HG03460 (cell line): Measurements from ENCODE around the gene MIOS.

ENCODE experiments used
- ATAC-seq: cut with Tn5 transposase; IDR thresholded peaks from one replicate; pipeline ENCODE4 v1.9.1; 2021; ENCODE audit not compliant: unreplicated experiment

MIOS gene

DNA sequence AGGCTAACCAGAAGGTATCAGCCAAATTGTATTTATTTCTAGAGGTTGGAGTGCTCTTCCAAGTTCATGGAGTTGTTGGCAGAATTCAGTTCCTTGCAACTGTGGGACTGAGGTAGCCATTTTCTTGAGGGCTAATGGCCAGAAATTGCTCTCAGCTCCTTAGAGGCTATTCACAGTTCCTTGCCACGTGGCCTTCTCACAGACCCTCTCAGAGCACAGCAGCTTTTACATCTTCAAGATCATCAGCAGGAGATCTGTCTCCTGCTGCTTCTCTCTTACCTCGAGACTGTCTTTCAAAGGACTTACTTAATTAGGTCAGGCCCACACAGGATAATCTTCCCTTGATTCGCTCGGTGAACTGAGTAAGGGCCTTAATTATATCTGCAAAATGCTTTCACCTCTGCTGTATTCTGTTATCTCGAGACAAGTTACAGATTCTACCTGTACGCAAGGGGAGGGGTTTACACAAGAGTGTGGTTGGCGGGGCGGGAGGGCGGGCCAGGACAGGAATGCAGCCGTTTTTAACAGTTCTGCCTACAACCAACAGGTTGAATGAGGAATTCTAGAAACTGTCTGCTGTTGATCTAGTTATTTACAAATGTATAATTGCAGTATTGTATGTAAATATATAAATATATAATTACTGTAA lies 15.0 kb downstream of the MIOS start:
- ATAC-seq, result no peak

DNA sequence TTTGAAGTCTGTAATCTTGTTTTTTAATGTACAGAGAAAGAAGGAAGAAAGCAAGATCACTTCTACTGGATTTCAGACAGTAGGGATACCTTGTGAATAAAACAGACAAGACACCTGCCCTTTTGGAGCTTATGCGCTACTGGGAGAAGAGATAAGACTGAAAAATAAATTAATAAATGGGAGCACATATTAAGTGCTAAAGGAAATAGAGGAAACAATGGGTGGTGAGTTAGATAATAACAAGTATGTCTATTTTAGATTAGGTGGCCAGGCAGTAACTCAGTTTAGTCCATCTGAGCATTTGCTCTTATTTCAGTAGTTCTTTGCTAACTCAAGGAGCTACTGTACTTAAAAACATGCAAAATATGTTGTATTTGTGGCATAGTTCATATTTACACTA lies 15.9 kb downstream of the MIOS start:
- ATAC-seq, result no peak

DNA sequence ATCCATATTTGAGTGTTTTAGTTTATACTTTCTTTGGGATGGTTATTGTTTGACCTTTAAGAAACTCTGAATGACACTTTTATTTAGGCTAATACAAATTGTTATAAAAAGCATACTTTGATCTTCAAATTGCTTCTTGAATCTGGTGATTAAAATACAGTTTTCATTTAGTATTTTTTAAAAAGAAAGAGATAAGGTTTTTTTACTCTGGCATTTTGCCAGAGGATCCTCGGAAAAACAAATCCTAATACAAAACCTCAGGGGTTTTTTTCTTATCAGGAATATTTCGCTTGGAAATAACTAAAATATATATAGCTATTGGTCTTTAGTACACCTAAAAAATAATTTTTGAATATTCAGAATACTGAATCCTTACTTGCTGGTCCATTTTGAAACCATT lies 17.0 kb downstream of the MIOS start:
- no peak for ATAC-seq

DNA sequence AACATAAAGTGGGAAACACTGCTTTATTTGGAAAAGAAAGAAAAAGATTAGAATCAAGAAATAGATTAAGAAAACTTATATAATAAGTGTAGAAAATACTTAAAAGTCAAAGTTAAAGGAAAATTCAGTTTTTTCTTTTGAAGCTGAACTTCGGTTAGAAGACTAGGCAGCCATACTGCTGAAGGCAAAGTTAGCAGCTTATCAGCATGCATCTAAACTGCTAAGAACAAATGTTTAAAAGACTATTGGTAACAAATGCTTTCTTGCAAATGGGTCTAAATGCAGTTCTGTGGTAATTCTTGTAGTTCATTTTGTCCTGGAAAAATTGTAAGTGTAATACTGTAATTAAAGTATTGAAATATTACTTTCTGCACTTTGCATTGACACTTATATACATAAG lies 18.0 kb downstream of the MIOS start:
- no peak for ATAC-seq

DNA sequence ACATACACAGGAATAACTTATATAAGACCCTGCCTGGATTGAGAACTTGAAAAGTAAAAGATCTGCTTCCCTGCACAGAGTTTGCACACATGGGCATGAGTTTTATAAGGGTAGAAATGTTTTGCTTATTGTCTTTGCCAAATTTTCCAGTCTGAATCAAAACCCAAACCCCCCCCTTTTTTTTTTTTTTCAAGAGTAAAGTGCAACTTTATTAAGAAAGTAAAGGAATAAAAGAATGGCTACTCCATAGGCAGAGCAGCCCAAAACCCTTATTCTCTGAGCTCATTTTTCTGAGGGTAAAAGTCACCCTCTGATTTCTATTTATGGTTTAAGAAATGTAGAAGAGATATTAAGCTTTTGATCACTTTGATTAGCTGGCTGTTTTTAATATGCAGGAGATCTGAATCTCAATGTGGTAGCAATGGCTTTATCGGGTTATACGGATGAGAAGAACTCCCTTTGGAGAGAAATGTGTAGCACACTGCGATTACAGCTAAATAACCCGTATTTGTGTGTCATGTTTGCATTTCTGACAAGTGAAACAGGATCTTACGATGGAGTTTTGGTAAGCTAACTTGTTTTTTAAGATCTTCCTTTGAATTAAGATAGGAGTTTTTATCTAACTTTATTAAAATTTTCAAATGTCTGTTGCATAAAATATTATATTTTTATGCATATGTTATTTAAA lies 18.7 kb downstream of the MIOS start:
- ATAC-seq, result no peak

DNA sequence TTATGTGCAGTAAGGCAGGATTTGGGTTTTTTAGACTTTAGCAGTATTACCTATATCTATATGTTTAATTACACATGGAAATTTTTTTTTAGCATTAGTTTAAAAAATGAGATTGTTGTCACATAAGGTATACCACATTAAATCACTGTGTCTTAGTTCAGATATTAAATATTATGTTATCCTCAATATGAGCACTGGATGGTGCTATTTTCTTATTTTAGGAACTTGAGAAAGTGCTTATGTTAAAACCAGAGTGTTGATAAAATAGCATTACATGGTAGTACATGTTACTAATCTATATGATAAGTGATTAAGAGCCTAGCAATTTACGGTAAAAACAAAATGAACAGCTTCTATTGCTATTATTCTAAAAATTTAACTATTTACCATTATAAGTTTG lies 28.8 kb downstream of the MIOS start:
- ATAC-seq, result no peak

DNA sequence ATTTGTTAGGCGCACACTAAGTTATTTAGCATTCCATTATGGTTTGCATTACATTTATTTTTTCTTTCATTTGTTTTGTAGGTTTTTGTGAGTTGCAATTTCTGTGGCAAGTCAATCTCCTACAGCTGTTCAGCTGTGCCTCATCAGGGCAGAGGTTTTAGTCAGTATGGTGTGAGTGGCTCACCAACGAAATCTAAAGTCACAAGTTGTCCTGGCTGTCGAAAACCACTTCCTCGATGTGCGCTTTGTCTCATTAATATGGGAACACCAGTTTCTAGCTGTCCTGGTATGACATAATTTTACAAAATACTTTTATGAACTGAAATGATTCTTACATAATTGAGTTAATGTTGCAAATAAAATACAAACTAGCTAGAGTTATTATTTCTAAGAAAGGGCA lies 29.5 kb downstream of the MIOS start:
- no peak for ATAC-seq

DNA sequence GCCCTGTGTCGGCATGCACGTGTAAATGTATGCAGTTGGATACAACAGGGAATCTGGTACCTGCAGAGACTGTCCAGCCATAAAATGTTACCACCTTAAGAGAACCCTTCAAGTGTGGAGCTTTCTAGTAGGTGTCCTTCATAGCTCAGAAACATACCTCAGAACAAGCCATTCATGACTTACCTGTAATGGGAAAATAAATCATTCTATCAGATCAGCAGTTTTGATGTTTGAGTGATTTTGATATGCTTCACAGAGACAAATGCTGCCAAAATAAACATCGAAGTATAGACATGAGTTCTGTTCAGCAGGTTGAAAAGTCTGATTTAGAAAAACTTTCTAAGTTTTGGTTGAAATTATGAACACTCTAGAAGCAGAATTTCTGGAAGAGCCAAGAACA lies 40.3 kb downstream of the MIOS start:
- no peak for ATAC-seq

DNA sequence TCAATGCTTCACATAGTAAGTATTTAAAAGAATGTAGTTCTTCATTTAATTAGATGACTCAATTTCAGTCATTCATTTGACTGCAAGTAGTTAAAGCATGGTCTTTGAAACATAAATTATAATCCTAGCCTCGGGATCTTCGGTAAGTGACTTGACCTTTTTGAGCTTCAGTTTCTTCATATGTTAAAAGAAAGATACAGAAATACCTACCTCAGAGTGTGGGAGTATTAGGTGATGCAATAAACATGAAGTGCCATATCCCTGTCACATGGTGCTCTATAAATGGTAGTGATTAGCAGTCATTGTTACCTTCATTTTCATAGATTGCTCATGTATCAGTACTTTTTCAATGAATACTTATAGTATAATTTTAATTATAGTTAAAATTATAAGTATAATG lies 42.6 kb downstream of the MIOS start:
- no peak for ATAC-seq

DNA sequence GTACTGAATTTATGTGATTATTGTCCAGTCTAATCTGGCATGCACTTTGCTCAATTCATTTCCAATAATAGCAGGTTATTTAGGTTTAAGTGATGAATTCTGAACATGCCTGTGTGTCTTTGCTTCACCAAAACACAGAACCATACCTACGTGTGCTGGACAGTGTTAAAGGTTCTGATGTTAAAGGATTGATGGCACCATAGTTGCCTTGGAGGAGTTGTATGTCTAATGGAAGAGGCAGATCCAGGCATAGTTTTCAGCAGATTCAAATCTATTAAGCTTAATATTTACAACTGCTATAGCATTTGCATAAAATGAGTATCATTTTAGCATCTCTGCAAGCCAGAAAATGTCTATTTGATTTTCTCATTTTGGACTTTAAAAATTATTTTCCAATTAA lies 45.8 kb downstream of the MIOS start:
- no peak for ATAC-seq

DNA sequence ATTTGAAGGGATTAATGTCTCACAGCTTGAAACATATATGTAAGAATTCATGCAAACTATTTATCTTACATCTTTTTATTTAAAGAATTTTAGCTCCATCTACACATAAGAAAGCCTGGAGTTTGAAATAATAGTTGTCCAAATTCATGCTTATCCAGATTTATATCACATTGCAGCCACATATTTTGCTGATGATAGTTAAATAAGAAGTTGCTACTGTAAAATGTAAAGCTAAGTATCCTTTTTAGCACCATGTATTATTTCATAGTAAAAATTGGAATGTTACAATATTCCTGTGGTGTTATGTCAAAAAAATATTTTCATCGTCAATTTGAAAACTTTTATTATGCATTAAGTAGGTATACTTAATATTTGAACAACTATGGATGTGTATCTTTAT lies 46.5 kb downstream of the MIOS start:
- ATAC-seq, result no peak

DNA sequence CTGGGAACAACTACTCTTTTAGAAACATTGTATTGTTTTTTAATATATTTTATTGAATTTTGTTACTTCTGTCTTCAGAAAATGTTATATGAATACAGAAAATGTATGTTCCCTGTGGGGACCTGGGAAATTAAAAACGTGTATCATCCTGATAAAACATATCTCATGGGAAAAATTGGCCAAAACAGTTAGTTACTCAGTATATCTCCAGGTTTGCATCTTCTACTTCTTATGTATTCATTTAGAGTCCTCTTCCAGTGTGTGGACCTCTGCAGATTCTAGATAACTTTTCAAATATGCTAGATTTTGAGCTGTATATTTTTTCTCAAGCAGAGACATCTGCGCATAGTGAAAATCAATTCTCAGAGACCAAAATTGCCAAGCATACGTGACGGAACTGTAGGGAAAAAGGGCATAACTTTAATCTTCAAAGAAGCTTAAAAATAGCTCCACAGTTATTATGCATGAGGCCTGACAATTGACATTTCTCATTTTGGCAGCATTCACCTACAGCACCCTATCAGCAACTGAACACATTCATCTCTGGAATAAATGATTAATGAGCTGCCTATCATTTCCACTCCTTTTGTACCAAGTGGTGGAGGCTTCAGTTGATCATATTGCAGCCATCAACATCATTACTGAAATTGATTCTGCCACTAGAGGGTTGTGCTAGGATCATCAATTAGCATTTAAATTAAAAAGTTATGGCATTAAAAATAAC lies 47.5 kb downstream of the MIOS start:
- no peak for ATAC-seq

DNA sequence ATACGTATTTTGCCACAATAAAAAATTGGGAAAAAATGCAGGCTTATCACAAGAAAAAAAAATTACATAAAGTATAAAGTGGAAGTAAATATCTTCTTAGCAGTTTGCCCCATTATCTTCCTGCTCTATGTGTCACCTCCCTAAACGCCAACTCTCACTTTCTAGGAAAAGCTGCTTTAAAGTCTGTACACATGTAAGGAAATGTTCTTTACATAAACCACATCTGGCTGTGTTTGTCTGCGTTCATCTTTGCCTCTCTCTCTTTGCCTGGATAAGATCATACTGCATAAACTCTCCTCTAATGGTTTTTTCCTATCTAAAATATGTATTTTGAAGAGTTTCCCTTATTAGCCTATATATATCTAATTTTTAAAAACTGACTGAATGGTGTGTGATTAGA lies 50.9 kb downstream of the MIOS start:
- ATAC-seq, result no peak

DNA sequence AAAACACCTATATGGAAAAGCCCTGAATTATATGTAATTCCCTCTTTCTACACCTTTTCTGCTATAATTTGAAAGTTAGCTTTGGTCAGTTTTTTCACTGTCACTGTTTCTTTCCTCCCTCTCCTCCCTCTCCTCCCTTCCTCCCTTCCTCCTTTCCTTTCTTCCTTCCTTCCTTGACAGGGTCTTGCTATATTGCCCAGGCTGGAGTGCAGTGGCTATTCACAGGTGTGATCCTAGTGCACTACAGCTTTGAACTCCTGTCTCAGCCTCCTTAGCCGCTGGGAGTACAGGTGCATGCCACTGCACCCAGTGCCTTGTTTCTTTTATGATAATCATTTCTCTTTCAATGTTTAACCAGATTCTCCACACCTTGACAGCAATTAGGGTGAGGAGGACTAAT lies 51.7 kb downstream of the MIOS start:
- ATAC-seq, result no peak

DNA sequence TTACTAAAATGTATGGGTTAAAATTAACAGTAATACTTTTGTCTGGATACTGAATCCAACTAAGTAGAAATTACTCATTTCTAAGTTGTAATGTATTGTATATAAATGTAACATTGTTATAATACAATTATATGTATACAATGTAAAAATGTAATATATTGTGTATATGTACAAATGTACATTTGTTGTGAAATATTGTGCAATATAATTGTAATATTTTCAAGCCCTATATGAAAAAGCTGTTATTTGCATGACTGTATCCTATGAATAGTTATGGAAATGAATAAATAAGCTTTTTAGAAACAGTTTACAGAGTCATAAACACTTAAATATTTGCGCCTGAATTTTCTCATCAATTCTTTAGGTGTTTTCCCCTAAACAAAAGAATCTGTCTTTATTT lies 53.6 kb downstream of the MIOS start:
- ATAC-seq, result no peak

DNA sequence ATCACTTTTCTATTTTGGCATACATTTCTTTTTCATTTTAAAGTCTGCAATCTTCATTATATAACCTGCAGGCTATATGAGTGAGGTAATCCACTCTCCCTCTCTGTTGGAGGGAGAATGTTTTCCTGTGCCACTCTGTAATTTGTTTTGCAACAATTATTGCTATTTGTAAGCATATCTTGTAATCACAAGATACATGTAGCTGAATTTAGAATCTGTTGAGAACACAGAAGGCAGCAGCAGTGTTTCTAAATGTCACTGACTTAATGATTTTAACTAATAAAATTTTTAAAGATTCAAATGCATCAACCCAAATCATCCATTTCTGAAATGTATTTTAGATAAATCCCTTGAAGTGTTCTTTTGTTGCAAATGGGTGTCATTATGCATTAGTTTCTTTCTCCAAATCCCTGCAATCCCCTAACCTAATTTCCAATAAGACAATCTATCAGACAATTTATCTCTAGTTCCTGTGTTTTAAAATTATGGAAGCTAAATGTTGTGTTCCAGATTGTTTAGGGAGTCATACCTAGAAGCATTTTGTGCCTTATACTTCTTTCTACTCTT lies 54.0 kb downstream of the MIOS start:
- no peak for ATAC-seq

DNA sequence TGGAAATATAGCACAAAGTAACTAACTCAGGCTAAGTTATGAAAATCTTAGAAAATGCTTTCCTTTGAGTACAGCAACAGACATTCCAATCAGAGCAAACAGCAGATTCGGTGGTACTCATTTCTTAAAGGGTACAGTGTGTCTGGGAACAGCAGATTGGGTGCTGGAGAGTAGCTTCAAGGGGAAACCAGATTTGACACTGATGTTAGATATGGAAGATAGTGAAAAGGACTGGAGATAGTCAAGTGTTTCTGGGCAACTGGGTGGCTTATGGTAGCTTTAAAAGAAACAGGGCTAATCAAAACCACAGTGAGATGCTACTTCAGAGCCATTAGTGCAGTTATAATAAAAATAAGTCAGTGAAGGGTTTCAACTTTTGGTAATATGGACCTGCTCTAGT lies 61.8 kb downstream of the MIOS start:
- no peak for ATAC-seq

DNA sequence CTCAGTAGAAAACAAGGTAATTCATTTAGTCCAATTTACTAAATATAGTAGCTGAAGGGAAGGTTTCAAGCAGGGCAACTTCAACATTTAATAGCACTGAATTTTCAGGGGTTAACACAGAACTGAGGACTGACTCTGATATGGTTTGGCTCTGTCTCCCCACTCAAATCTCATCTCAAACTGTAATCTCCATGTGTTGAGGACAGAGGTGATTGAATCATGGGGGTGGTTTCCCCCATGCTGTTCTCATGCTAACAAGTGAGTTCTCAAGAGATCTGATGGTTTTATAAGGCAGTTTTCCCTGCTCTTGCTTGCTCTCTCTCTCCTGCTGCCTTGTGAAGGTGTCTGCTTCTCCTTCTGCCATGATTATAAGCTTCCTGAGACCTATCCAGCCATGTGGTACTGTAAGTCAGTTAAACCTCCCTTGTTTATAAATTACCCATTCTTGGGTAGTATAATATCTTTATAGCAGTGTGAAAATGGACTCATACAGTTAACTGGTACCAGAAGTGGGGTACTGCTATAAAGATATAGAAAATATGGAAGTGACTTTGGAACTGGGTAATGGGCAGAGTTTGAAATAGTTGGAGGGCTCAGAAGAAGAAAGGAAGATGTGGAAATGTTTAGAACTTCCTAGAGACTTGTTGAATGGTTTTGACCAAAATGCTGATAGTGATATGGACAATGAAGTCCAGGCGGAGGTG lies 64.1 kb downstream of the MIOS start:
- ATAC-seq, result no peak

DNA sequence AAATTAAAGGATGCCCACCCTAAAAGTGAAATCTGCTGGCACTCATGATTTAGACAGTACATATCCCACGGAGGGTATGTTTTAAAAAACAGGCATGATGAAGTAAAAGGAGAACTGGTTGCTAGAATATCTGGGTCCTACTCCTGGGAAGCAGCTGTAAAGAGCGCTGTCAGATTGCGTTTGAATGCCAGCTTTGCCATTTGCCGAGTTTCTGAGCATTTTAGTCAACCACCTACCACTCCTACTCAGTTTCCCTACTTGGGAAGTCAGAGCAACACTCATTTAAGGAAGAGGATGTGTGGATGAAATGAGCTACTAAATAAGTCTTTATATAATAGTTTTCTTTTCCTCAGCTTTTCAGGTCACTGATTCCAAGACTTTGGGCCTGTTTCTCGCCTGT lies 72.7 kb downstream of the MIOS start:
- ATAC-seq, result no peak

DNA sequence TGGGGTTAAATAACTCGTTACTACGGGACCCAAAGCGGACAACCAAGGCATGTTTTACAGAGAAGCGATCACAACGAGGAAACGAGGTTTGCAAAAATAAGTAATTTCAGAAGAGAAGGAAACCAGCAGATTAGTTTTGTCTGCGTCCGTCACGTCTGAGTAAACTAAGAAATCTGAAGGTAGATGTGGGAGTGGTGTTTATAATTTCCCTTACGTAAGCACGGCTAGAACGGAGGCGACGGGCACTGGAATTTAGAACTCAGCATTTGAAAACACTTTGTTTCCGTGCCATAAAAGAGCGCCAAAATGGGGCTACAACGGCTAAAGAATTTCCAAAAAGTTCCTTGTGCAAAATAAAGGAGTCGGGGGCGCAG lies 73.2 kb downstream of the MIOS start:
- ATAC-seq, result peak; percentile 16
